Esophagus squamous epithelium (tissue), 4 donors: ENCODE results near the gene PCCA.

Source experiments
- POLR2A ChIP-seq, 4 donors: fragments of 450-650 bp; IDR thresholded peaks; one replicate each; pipeline ENCODE4 v1.6.1; 2017; ENCODE audit warnings: antibody characterized with exemption in 4 of 4, mild to moderate bottlenecking in 4 of 4, moderate library complexity in 3 of 4
- TF ChIP-seq, protein P1 (sequence below), 6 experiments: fragments of 450-650 bp in 4 of 6; fragments of 200-600 bp in 2 of 6; sonication (generic) in 2 of 6; IDR thresholded peaks; one replicate each; pipeline ENCODE4 v1.5.1; 2016 to 2019; ENCODE audit warnings: antibody characterized with exemption in 6 of 6, mild to moderate bottlenecking in 4 of 6, moderate library complexity in 4 of 6

GRCh38 chr13:100451923-100452322, 363.0 kb downstream of the PCCA start:
- no peak for TF ChIP-seq POLR2A (IDR thresholded peaks at IDR 0.05)
- TF ChIP-seq, protein P1, sequence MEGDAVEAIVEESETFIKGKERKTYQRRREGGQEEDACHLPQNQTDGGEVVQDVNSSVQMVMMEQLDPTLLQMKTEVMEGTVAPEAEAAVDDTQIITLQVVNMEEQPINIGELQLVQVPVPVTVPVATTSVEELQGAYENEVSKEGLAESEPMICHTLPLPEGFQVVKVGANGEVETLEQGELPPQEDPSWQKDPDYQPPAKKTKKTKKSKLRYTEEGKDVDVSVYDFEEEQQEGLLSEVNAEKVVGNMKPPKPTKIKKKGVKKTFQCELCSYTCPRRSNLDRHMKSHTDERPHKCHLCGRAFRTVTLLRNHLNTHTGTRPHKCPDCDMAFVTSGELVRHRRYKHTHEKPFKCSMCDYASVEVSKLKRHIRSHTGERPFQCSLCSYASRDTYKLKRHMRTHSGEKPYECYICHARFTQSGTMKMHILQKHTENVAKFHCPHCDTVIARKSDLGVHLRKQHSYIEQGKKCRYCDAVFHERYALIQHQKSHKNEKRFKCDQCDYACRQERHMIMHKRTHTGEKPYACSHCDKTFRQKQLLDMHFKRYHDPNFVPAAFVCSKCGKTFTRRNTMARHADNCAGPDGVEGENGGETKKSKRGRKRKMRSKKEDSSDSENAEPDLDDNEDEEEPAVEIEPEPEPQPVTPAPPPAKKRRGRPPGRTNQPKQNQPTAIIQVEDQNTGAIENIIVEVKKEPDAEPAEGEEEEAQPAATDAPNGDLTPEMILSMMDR (IDR thresholded peaks at IDR 0.05) = no peak
